DND-41 (cell line): ENCODE data around the gene KLRF1.
"Not testable (repeated sequence)": the region's sequence is repeated elsewhere in the genome, so short reads cannot be mapped to it uniquely, and the experiment has no call there.

Experiments
- ATAC-seq: fragments of 200-7000 bp; cut with Tn5 transposase; 3 replicates; pipeline ENCODE4 v1.9.1; 2021; ENCODE audit warnings: low read depth; ENCODE audit not compliant: insufficient read depth
- DNase-seq: peaks from one replicate; pipeline ENCODE4 v3.0.0-alpha.2; 2020
- H2AFZ ChIP-seq: 2 replicates; pipeline ENCODE4 v1.6.0; 2012; ENCODE audit warnings: low read depth, low read length
- H3K27ac ChIP-seq: 2 replicates; pipeline ENCODE4 v1.5.1; 2012; ENCODE audit warnings: low read length, inconsistent platforms
- H3K27me3 ChIP-seq: fragments of 200-600 bp; sonication (generic); 2 replicates; pipeline ENCODE4 v1.6.0; 2012; ENCODE audit warnings: low read length, mild to moderate bottlenecking, inconsistent platforms; ENCODE audit not compliant: insufficient read depth, poor library complexity
- H3K36me3 ChIP-seq: 2 replicates; pipeline ENCODE4 v1.5.1; 2012; ENCODE audit warnings: low read length, inconsistent platforms; ENCODE audit not compliant: insufficient read depth
- H3K4me1 ChIP-seq: 2 replicates; pipeline ENCODE4 v1.5.1; 2012; ENCODE audit warnings: mild to moderate bottlenecking, low read length; ENCODE audit not compliant: insufficient read depth
- H3K4me2 ChIP-seq: 2 replicates; pipeline ENCODE4 v1.6.0; 2012; ENCODE audit warnings: mild to moderate bottlenecking, moderate library complexity, low read length, inconsistent platforms; ENCODE audit not compliant: insufficient read depth
- H3K4me3 ChIP-seq, 2 experiments: fragments of 200-600 bp in 1 of 2; shearing (Covaris generic) in 1 of 2; 2 replicates each; pipeline ENCODE4 v1.5.1; 2012 to 2016; ENCODE audit warnings: inconsistent platforms in 2 of 2, low read length in 2 of 2, mild to moderate bottlenecking in 2 of 2, low read depth in 1 of 2, moderate library complexity in 1 of 2
- H3K79me2 ChIP-seq: 2 replicates; pipeline ENCODE4 v1.6.0; 2012; ENCODE audit warnings: low read length, inconsistent platforms; ENCODE audit not compliant: insufficient read depth
- H3K9ac ChIP-seq: 2 replicates; pipeline ENCODE4 v1.6.0; 2012; ENCODE audit warnings: low read depth, mild to moderate bottlenecking, inconsistent platforms, low read length, moderate library complexity
- H3K9me3 ChIP-seq: 2 replicates; pipeline ENCODE4 v1.5.1; 2012; ENCODE audit warnings: low read length, moderate library complexity, mild to moderate bottlenecking, inconsistent platforms; ENCODE audit not compliant: insufficient read depth, severe bottlenecking
- H4K20me1 ChIP-seq: 2 replicates; pipeline ENCODE4 v1.6.0; 2012; ENCODE audit warnings: low read length; ENCODE audit not compliant: insufficient read depth
- EZH2 ChIP-seq: IDR thresholded peaks from 3 replicates; pipeline ENCODE4 v1.6.1; 2012; ENCODE audit warnings: borderline replicate concordance, low read depth, mild to moderate bottlenecking, moderate library complexity, low read length, inconsistent platforms; ENCODE audit not compliant: severe bottlenecking
- TF ChIP-seq, protein P1 (sequence below): IDR thresholded peaks from 2 replicates; pipeline ENCODE4 v1.5.1; 2012; ENCODE audit warnings: borderline replicate concordance, low read length, moderate library complexity, mild to moderate bottlenecking; ENCODE audit not compliant: poor library complexity, severe bottlenecking; ENCODE audit errors: extremely low read depth

The KLRF1 gene

DNA sequence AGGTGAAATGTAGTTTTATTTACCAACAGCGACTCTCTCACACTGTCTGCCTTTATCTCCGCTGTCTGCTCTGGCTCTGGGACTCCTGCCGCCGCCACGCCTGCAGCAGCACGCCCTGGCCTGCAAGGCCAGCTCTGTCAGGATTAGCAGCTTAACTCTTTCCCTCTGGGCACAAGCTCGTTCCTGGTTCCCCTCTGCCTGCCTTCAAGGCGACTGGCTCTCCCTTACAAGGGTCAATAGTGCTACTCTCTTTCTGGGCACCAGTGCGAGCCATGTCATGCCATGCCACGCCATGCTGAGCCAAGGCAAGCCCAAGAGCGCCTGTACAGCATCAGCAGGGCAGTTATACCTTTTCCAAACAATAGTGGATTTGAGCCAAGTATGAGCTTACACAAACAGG lies 45.5 kb downstream of the KLRF1 start:
- Histone ChIP-seq H4K20me1 (no peaks in the 10 kb centered on the region), H3K27ac (no peak overlapping the region), H3K9me3 (no peaks in the 10 kb centered on the region), H3K36me3 (no peaks in the 10 kb centered on the region), H2AFZ (no peak overlapping the region), H3K9ac (no peak overlapping the region), H3K4me1 (peaks cover 16% of the 10 kb centered on the region), H3K4me2 (no peak overlapping the region), H3K27me3 (no peaks in the 10 kb centered on the region), H3K79me2 (peaks cover 19% of the 10 kb centered on the region), H3K4me3 (no peak overlapping the region)
- ATAC-seq (no peak), DNase-seq (no peak)
- no peak for TF ChIP-seq EZH2
- TF ChIP-seq, protein P1, sequence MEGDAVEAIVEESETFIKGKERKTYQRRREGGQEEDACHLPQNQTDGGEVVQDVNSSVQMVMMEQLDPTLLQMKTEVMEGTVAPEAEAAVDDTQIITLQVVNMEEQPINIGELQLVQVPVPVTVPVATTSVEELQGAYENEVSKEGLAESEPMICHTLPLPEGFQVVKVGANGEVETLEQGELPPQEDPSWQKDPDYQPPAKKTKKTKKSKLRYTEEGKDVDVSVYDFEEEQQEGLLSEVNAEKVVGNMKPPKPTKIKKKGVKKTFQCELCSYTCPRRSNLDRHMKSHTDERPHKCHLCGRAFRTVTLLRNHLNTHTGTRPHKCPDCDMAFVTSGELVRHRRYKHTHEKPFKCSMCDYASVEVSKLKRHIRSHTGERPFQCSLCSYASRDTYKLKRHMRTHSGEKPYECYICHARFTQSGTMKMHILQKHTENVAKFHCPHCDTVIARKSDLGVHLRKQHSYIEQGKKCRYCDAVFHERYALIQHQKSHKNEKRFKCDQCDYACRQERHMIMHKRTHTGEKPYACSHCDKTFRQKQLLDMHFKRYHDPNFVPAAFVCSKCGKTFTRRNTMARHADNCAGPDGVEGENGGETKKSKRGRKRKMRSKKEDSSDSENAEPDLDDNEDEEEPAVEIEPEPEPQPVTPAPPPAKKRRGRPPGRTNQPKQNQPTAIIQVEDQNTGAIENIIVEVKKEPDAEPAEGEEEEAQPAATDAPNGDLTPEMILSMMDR: no peak

DNA sequence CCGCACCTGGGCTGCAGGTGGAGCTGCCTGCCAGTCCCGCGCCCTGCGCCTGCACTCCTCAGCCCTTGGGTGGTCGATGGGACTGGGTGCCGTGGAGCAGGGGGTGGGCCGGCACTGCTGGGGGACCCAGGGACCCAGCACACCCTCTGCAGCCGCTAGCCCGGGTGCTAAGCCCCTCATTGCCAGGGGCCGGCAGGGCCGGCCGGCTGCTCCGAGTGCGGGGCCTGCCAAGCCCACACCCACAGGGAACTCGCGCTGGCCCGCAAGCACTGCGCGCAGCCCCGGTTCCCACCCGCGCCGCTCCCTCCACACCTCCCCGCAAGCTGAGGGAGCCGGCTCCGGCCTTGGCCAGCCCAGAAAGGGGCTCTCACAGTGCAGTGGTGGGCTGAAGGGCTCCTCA lies 48.8 kb downstream of the KLRF1 start:
- not testable (repeated sequence) for H3K9me3 ChIP-seq, DNase-seq, H3K4me3 ChIP-seq, H3K27me3 ChIP-seq, ATAC-seq, H3K27ac ChIP-seq, H4K20me1 ChIP-seq, H2AFZ ChIP-seq, H3K4me2 ChIP-seq, H3K79me2 ChIP-seq, H3K36me3 ChIP-seq, H3K9ac ChIP-seq
- H3K4me1 ChIP-seq: peaks cover 17% of the 10 kb centered on the region

DNA sequence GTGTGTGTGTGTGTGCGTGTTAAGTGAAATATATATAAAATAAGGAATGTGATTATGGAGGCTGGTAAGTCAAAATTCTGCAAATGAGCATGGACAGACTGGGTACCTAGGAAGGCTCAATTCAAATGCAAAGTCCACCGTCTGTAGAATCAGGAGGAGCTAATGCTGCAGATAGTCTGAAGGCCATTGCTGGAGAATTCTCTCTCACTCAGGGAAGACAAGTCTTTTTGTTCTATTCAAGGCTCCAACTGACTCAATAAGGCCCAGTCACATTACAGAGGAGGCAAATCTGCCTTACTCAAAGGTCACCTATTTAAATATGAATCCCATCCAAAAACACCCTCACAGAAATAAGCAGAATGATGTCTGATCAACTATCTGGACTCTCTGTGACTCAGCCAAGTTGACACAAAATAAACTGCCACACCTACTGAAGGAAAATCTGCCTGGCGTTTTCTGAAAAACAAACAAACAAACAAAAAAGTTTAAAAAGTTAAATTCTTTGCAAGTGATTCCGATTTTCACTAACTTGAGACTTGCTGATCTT lies 53.3 kb downstream of the KLRF1 start:
- Histone ChIP-seq H3K4me2 (no peak overlapping the region), H3K4me1 (peaks cover 14% of the 10 kb centered on the region), H3K4me3 (no peak overlapping the region), H3K9me3 (no peaks in the 10 kb centered on the region), H3K79me2 (no peaks in the 10 kb centered on the region), H2AFZ (no peak overlapping the region), H3K27me3 (no peaks in the 10 kb centered on the region), H3K9ac (no peak overlapping the region), H3K36me3 (no peaks in the 10 kb centered on the region), H4K20me1 (no peaks in the 10 kb centered on the region), H3K27ac (no peak overlapping the region)
- ATAC-seq: no peak
- TF ChIP-seq, protein P1: no peak
- TF ChIP-seq EZH2: no peak
- no peak for DNase-seq

DNA sequence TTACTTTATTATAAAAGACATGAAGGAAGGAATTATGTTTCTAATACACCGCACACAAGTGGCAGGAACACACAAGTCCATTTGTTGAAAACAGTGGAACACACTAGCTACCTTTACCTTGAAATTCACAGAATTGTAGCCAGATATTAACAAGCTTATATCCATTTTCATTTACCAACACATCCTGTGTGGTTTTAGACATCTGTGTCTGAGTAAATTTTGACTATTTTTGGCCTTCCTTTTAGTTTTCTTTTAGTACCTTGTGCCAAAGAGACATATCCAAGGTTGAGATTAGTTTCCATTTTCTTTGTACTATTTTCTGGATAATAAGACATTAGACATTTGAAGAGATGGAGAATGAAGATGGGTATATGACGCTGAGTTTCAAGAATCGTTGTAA lies 54.0 kb downstream of the KLRF1 start, which contains the start of gene KLRF2:
Gene KLRF2 (plus strand): TSS at position 244 of the 400 bp plus-strand sequence. CDS start 107 bp downstream, at position 351.
- H3K27ac ChIP-seq: no peak within 1 kb of the TSS

More for the DNA sequence above, 54.0 kb downstream of the KLRF1 start, which contains the start of gene KLRF2:
- Histone ChIP-seq H3K9me3 (no peaks in the 10 kb centered on the region), H3K79me2 (no peaks in the 10 kb centered on the region), H4K20me1 (no peaks in the 10 kb centered on the region), H3K36me3 (no peaks in the 10 kb centered on the region), H3K4me2 (no peak within 1 kb of the TSS), H3K27me3 (no peaks in the 10 kb centered on the region), H3K4me1 (peaks cover 14% of the 10 kb centered on the region), H3K9ac (no peak within 1 kb of the TSS), H2AFZ (no peak within 1 kb of the TSS), H3K4me3 (no peak within 1 kb of the TSS)
- no peak for DNase-seq
- peak; percentile 57; the same call in 1 of the 3 replicates for ATAC-seq
- TF ChIP-seq, protein P1: no peak
- no peak for TF ChIP-seq EZH2
